ENCODE data around the gene CKAP5.

Gene CKAP5

DNA sequence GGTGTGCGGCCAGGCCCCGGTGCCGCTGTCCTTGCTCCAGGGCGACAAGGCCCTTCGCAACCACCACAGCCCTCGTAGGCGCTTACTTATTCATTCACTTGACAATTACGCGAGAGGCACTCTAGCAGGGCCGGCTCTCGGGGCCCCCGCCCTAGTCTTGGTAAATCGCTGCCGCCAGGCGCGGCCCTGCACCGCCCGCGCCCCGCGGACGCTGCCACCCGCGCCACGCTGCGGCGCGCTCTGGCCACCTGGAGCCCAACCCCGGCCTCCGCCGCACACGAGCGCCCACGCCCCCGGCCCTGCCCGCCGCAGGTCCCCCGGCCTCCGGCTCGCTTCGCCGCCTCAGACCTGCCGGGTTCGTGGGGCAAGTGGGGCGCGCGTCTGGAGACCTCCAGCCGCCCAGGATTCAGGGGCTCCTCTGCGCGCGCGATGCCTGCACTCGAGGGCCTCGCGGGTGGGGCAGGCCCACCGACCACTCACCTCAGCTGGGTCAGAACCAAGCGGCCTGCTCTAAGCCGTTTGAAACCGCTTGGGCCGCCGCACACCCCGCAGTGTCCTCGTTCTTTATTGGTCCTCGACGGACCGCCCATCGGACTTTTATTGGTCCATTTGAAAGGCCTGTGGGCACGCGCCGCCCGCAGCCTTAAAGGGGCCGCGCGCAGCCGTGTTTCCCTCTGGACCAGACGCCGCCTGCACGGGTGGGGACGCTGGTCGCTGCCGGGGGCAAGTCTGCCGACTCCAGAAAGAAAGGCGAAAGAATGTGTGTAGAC, at the start of gene CKAP5:
CKAP5 (minus strand) TSS at position 541 of the 770 bp plus-strand sequence. CDS start 25,049 bp downstream, outside the sequence.
- peak; percentile 77 to 78 for DNase-seq

DNA sequence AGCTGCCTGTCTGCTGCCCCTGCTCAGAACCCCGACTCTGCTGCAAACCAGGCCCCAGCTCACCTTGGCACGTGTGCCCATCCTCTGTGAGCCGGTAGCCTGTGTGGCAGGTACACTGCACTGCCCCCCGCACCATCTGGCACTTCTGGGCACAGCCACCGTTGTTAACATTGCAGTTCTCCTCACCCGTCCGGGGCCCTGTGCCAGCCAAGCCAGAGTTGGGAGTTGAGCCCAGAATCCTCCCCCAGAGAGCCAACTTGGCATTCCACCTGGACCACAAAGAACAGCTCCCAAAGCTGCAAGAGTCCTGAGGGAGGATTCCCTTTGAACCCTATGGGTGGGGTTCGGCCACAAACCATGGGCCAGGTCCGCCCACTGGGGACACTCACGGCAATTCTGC, 49.7 kb upstream of the CKAP5 start:
- DNase-seq = no peak

DNA sequence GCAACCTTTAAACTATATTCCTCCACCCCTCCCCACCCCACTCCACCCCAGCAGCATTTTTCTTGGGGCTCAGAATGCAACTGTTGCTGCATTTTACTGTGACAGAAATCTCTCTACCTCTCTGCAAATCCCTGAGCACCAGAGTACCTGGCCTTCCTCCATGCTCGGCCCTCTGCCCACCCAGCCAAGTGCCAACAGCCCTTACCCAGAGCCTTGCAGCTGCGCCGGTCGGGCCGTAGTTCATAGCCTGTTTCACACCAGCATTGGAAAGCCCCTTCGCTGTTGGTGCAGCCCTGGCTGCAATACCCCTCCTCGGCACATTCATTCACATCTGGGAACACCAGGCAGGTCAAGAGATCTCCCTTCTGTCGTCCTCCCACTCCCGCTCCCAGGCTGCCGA, 48.9 kb upstream of the CKAP5 start:
- DNase-seq = no peak

DNA sequence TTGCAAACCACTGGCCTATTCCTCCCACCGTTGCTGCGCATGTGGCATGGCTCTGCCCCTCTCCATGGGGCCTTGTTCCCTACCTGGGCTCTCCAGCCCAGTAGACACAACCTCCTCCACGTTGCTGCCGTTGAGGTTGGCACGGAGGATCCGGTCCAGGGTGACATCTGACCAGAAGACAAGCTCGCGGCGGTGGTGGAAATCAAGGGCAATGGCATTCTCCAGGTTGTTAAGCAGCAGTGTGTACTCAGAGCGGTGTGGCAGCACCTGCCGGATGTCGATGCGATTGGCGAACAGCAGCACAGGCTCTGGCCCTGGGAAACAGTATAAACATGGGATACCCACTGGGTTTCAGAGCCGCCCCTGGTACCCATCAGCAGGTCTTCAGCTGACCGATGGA, 48.4 kb upstream of the CKAP5 start:
- no peak for DNase-seq

DNA sequence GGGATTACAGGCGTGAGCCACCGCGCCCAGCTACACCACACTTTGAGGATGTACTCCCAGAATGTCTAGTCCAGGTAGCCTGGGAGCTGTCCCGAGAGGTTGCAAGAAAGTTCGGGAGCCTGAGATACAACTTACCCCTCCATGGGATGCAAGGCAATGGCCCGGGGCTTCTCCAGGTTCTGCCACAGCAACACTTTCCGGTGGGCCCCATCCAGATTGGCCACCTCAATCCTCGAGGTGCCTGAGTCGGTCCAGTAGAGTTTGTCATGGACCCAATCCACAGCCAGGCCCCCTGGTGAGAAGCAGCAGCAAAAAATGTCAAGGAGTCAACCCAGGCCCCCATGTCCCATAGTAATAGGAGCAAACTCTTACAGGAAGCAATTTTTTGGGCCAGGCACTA, 46.8 kb upstream of the CKAP5 start:
- no peak for DNase-seq

DNA sequence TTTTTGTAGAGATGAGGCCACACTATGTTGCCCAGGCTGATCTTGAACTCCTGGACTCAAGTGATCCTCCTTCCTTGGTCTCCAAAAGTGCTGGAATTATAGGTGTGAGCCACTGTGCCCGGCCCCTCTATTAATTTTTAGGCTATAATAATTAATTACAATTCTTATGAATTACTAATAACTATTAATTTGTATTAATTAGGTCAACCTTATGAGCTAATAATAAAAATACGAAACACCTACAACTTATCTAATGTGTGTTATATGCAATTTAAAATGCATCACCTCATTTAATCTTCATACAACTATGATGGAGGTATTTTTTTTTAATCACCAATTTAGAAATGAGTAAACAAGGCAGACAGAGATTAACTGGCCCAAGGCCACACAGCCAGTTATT, 46.0 kb upstream of the CKAP5 start:
- no peak for DNase-seq

DNA sequence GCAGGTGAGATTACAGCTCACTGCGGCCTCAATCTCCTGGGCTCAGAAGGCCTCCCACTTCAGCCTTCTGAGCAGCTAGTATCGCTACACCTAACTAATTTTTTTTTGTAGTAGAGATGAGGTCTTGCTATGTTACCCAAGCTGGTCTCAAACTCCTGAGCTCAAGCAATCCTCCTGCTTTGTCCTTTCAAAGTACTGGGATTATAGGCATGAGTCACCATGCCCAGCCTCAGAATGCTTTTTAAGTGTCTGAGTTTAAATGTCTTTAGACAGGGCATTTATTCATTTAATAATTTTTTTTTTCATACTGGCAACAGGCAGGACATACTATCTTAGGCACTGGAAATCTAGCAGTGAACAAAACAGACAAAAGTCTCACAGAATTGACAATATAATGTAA, 44.6 kb upstream of the CKAP5 start:
- no peak for DNase-seq

DNA sequence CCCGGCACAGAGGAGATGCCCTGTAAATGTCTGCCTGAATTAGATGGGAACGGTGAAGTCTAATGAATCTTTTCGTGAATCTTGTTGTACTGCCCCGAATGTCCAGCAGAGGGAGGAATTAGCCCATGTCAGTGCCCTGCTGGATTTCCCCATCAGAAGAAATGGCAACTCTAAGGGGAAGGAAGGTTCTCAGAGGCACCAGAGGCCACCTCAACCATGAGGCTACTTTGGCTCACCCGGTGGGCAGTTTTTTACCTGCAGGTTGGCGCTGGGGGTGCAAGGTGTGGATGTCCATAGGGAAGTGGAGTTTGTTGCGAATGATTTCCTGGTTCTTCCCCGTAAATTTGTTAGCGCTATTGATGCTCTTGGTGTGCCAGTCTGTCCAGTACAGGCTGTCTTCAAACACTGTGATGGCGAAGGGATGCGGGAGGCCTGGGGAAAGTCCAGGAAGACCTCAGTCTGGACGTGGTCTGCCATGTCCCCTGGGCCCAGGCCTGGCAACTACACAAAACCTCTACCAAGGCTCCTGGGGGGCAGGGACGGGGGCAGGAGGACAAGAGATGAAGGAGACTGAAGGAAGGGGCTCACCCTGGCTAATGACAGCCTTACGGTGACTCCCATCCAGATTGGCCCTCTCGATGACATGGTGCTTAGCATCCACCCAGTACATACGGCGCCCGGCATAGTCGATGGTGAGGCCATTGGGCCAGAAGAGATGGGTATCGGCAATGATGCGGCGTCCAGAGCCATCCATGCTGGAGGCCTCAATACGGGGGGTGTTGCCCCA, 43.8 kb upstream of the CKAP5 start:
- peak; percentile 66 to 71 for DNase-seq

DNA sequence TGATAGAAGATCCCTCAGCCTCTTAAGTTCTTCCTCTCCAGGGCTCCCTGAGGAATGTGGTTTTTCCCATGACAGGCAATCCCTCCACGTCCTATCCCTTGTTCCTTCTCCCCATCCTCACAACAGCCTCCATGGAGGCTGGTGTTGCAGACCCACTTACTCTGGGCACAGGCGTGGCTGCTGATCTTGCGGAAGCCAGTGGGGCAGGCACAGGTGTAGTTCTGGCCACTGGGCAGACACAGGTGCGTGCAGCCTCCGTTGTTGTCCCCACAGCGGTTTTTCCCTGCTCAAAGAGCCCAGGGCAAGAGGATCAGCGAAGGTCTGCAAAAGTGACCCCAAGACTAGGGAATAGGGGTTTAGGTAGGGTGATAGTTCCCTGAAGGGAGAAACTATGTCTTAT, 43.2 kb upstream of the CKAP5 start:
- no peak for DNase-seq

DNA sequence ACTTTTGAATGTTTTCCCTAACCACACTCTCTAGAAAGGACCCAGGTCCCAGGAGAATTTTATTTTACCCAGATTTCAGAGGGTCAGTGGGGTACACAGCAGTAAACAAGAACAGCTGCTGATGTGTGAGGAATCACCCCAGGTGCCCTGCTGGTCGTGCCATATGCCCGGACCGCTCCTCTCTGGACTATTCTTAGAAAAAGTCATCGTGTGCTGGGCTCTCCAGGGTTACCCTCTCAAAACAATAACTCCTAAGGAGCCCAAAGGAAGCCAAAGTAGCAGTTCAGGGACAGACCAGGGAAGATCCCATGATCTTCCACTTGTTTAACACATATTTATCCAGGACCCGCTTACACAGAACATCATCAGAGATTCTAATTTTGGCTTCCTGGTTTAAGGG, 42.6 kb upstream of the CKAP5 start:
- DNase-seq = no peak

DNA sequence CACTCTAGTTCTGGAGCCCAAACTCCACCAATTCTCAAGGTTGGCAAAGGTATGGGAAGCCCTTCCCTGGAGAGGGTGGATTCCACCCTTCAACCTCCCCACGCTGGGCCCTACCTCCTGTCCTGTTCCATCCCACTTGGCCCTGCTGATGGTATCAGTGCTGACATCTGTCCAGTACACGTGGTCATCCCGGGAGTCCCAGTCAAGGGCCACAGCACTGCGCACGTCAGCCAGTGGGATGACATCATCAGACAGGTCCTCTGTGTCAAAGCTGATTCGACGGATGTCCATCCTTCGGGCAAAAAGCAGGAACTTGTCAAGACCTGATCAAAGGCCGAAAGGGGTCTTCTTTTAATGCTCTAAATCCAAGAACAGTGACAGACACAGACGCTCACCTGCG, 40.1 kb upstream of the CKAP5 start:
- DNase-seq = no peak

DNA sequence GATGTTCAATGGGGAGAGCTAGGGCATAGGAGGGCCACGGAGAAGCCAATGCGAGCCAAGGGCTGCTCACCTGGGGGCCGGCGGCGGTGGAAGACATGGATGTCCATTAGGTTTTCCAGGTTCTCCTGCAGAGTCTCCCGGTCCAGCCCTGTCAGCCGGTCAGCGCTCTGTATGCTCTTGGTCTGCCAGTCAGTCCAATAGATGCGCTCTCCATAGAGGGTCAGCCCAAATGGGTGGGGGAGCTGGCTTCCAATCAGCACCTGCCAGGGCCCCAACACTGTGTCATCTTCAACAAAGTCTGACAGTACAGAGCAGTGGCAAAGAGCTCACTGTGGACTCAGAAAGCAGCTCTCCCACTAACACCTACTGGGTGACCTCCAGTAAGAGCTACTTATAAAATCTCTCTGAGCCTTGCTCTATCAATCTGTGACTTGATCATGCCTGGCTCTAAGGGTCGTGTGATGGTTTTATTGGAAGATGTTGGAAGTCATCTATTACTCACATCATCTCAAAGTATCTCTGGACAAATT, 33.0 kb upstream of the CKAP5 start:
- DNase-seq = no peak

DNA sequence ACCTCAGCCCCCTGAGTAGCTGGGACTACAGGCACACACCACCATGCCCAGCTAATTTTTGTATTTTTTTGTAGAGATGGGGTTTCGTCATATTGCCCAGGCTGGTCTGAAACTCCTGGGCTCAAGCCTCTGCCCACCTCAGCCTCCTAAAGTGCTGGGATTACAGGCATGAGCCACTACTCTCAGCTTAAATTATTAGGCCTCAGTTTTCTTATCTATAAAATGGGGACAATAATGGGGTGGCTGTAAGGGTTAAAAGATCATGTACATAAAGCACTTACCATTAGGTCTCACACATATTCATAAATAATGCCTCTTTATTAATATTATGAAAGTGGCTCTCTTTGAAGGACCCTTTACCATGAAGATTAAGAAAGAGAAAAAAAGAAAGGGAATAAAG, 31.5 kb upstream of the CKAP5 start:
- no peak for DNase-seq

DNA sequence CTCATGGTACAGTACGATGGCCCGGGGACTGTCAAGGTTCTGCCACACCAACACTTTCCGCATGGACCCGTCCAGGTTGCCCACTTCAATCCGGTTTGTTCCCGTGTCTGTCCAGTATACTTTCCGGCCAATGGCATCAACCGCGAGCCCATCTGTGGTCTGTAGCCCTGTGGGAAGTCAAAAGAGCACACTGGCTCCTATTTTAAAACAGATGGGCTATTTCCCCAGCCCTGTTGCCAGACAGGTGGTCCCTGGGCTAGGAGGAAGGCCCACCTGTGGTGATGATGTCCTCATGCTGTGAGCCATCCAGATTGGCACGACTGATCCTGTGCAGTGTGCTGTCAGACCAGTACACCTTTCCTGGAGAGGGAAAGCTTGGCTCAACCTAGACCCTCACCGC, 30.4 kb upstream of the CKAP5 start:
- no peak for DNase-seq

DNA sequence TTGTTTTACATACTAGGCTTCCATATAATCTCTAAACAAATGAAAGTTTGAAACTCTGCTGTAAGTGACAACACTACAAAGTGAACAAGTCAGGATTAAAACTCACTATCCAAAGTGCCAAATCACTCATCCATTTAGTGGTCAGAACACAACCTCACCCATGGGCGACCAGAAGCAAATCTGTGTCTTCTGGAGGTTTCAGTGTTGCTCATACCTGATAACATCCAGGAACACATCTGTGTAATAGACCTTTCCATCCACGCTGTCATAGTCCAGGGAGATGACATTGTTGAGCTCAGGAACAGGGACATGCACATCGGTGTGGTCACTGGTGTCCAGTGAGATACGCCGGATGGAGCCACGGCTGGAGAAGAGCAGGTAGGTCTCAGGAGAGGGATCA, 28.5 kb upstream of the CKAP5 start:
- DNase-seq = no peak

DNA sequence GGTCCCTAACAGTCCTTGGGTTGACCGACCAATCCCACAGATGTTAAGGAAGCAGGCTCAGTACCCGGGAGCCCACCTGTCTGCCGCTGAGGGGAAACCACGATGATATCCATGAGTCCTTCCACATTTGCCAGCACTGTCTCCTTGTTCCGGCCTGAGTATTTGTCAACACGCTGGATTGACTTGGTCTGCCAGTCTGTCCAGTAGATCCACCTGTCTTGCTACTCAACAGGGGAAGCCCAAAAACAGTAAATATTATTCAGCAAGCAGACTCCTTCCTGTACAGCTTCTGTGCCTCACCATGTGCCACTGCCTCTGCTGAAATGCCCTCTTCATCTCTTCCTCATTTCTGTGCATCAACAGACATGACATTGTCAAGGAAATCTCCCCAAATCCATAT, 22.8 kb upstream of the CKAP5 start:
- no peak for DNase-seq

DNA sequence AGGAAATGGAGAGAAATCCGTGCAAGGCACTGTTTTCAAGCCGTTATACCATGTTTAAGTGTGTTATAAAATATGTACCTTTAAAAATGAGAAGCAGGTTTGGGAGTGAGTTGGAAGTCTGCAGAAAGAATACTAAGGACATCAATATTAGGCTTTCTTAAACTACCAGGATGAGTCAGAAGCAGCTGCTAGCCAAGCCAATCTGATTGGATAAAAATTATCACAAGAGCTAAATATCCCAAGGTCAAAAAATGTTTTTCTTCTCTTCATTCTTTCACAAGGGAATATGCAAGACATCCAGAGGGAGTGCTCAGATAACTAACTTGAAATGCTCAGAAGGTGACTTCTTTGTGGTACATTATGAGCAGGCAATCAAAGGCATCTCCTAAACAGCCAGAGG, 19.3 kb upstream of the CKAP5 start:
- no peak for DNase-seq

DNA sequence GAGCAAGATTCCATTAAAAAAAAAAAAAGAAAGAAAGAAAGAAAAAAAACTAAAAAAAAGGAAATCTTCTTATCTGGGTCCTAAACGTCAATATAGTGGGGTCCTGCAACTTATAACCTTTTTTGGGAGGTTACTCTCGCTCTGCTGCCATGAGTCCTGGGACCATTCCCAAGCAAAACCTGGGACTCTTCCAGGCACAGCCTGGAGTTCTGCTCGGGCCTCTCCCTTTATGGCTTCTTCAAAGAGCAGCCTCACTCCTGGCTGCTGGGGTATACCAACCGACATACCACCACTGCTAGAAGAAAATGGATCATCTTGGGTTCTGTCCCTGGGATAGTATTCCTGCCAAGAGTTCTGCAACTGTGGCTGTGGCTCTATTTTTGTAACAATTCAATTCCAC, 14.1 kb upstream of the CKAP5 start:
- DNase-seq = no peak

DNA sequence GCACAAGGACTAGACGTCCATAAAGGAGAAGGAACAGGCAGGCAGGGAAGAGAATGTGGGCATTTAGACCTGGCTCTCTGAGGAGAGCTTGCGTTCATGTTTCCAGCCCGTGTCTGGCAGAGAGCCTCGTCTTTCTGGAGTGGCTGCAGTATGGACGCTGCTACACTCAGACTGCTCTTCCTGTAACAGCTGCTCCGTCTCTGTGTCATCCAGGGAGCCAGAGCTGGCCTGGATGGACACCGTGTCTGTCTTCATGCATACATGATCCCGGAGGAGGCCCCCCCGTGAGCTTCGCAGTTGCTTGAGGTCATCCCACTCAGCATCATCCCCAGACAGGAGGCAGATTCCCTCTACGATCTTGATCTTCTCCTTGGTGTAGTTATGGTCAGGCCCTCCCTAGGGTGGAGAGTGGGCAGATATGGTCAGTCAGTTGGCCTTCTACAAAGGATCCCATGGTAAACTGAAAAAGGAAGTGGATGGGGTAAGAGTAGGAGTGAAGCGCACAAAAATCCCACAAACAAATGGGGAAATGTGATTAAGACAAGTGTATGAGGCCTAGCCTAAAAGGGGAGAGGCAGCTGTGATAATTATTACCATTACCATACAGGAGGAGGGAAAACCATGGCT, 13.0 kb upstream of the CKAP5 start:
- no peak for DNase-seq

DNA sequence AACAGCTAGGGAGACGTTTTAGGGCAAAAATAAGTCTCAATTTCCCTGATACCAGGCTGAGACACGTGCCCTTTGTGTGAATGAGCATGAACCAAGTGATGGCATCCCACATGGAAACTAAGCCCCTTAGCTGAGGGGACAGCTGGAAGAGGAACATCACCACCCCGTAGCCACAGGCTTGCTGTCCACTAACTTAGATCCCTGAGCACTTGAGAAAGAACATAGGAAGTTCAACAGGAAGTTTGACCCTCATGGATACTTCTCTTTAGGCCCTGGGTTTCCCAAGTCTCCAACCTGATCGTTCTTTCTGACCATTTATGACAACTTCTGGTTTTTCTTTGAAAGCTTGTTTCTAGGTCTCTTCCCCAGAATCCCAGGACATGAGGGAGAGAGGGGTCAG, 11.6 kb upstream of the CKAP5 start:
- no peak for DNase-seq

DNA sequence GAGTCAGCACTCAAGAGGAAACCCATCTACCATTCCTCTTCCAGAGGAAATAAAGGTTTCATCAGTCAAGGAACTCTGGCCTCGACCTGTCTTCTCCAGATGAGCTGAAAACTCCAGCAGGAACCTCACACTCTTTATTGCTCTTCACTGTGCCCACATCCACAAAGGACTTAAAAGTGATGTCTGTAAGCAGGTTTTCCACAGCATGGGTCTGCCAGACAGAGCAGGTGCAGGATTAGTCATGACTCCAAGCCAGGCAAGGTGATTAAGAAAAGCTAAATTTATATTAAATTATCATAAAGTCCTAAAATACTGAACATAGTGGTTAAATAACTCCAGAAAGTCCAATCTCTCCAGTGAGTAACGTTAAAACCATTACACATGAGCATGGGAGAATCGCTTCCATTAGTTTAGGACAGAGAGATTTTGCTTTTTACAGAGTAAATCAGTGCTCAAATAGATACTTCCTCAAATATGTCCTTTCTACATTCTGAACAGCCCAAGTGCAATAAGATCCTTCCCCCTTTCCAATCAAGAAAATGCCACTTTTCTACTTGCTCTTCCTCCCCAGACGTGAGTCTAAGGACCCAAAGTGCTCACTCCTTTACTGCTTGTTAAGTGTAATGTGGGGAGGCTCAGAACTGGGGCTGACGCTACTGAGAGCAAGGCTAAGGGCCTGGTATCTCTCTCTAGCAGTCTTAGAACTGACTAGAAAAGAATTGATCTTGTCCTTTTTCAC, 10.7 kb upstream of the CKAP5 start:
- no peak for DNase-seq

DNA sequence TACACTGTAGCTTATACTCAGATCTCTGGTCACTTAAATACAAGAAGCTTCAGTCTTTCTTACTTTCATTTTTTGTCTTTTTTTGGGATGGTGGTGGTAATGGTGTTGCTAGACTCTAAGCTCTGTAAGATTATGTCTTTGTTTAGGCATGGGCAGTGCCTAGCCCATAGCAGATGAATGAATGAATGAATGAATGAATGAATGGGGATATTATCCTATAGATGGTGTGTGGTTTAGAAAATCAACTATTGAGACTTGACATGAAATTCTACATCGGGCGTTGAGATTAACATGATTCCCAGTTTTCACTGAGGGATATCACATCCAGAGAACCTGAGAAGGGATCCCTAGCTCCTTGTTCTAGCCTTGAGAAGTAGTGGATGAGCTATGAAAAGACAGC, 9.8 kb upstream of the CKAP5 start:
- DNase-seq = no peak

DNA sequence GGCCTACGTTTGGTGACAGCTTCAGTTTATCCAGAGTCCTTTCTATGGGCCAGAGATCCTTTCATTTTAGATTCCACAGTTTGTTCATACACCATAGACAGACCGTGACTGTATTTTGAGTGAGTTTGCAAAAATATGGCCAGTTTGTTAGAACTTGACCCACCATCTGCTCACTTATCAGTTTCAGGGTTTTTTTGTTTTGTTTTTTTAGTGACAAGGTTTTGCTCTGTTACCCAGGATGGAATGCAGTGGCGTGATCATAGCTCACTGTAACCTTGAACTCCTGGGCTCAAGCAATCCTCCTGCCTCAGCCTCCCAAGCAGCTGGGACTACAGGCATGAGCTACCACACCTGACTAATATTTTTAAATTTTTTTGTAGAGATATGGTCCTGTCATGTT, 9.1 kb upstream of the CKAP5 start:
- no peak for DNase-seq

Measured in activated CD4-positive, alpha-beta T cell treated with anti-CD3 and anti-CD28 coated beads, Interleukin-2, amount 50 U/mL, for 4 hours (primary cell).